PC-3 (cell line): ENCODE results near the gene ATP5IF1. TPM values are rescaled to one million over a fixed set of nuclear protein-coding genes. Genes with fewer than 3 reads are reported as not detected.

Experiments
- ATAC-seq: fragments of 200-7000 bp; cut with Tn5 transposase; 2 replicates; pipeline ENCODE4 v1.9.1; 2020; ENCODE audit warnings: mild to moderate bottlenecking, moderate library complexity
- BruUV-seq: library from RNA; stranded (reverse); fragments of 400-500 nt; replicated peaks from 2 replicates; lab custom pipeline; 2021; lab: Mats Ljungman, UMichigan
- CTCF ChIA-PET: fragments of 300-600 bp; sonication (Branson Sonifier 250); formaldehyde crosslinking; loops from one replicate; lab custom pipeline; 2022; ENCODE audit warnings: antibody characterized with exemption; lab: Charles Lee
- POLR2A ChIA-PET: fragments of 300-600 bp; sonication (Branson Sonifier 250); formaldehyde crosslinking; loops from one replicate; lab custom pipeline; 2022; ENCODE audit warnings: antibody characterized with exemption; ENCODE audit not compliant: unreplicated experiment; lab: Charles Lee
- DNase-seq: peaks from one replicate; pipeline ENCODE4 v3.0.0-alpha.2; 2015
- H2AFZ ChIP-seq: fragments of 300-600 bp; sonication (generic); 2 replicates; pipeline ENCODE4 v1.6.0; 2016; ENCODE audit warnings: antibody characterized with exemption, low read length
- H3F3A ChIP-seq: fragments of 300-600 bp; sonication (generic); one replicate; pipeline ENCODE4 v1.6.0; 2017; ENCODE audit warnings: antibody characterized with exemption, low read length, control low read depth, mild to moderate bottlenecking; ENCODE audit not compliant: unreplicated experiment
- H3K27ac ChIP-seq: fragments of 300-600 bp; sonication (generic); 2 replicates; pipeline ENCODE4 v1.5.1; 2016; ENCODE audit warnings: mild to moderate bottlenecking, low read length
- H3K27me3 ChIP-seq: fragments of 300-600 bp; sonication (generic); 2 replicates; pipeline ENCODE4 v1.6.1; 2016; ENCODE audit warnings: low read length, mixed read lengths
- H3K36me3 ChIP-seq: fragments of 300-600 bp; sonication (generic); 2 replicates; pipeline ENCODE4 v1.6.1; 2016; ENCODE audit warnings: low read depth, mixed run types, low read length, mixed read lengths
- H3K4me1 ChIP-seq: fragments of 300-600 bp; sonication (generic); 2 replicates; pipeline ENCODE4 v1.5.1; 2016; ENCODE audit warnings: low read length; ENCODE audit not compliant: insufficient read depth
- H3K4me2 ChIP-seq: fragments of 300-600 bp; sonication (generic); 2 replicates; pipeline ENCODE4 v1.6.0; 2016; ENCODE audit warnings: low read length
- H3K4me3 ChIP-seq: fragments of 300-600 bp; sonication (generic); 2 replicates; pipeline ENCODE4 v1.5.1; 2016; ENCODE audit warnings: mild to moderate bottlenecking, low read length, mixed read lengths
- H3K79me2 ChIP-seq: fragments of 300-600 bp; sonication (generic); 2 replicates; pipeline ENCODE4 v1.6.1; 2017; ENCODE audit warnings: low read length, mixed read lengths
- H3K9ac ChIP-seq: fragments of 300-600 bp; sonication (generic); 2 replicates; pipeline ENCODE4 v1.6.0; 2016; ENCODE audit warnings: mild to moderate bottlenecking, low read length
- H3K9me2 ChIP-seq: fragments of 300-600 bp; sonication (generic); replicated peaks from 2 replicates; pipeline ENCODE4 v1.6.1; 2016; ENCODE audit warnings: mixed run types, low read length, mixed read lengths
- H3K9me3 ChIP-seq: fragments of 300-600 bp; sonication (generic); 2 replicates; pipeline ENCODE4 v1.6.1; 2016; ENCODE audit warnings: low read length, mixed read lengths
- H4K20me1 ChIP-seq: fragments of 300-600 bp; sonication (generic); 2 replicates; pipeline ENCODE4 v1.6.1; 2016; ENCODE audit warnings: low read length, mixed read lengths
- EZH2 ChIP-seq: fragments of 300-600 bp; sonication (generic); IDR thresholded peaks from one replicate; pipeline ENCODE4 v1.6.1; 2017; ENCODE audit warnings: antibody characterized with exemption, mild to moderate bottlenecking, low read length; ENCODE audit not compliant: unreplicated experiment
- EZH2phosphoT487 ChIP-seq: fragments of 300-600 bp; sonication (generic); IDR thresholded peaks from 2 replicates; pipeline ENCODE4 v1.6.1; 2018; ENCODE audit warnings: mild to moderate bottlenecking, antibody characterized with exemption, low read length, borderline replicate concordance
- intact Hi-C: fragments of 100-400 bp; cut with micrococcal nuclease; formaldehyde crosslinking; loops from 2 replicates; pipeline ENCODE4 v1.9.0; 2023
- total RNA-seq: library from RNA; depleted of rRNA; stranded (reverse); fragments of >200 nt; gene quantifications from 2 replicates; pipeline ENCODE4 v1.2.3, GENCODE V29; 2014
- TF ChIP-seq, protein P1 (sequence below): fragments of 300-600 bp; sonication (generic); conservative IDR thresholded peaks from 2 replicates; pipeline ENCODE4 v1.5.1; 2017; ENCODE audit warnings: antibody characterized with exemption, low read depth, mild to moderate bottlenecking, low read length

The ATP5IF1 gene
- total RNA-seq, 1 experiment from 2014 or later: 364 TPM

DNA sequence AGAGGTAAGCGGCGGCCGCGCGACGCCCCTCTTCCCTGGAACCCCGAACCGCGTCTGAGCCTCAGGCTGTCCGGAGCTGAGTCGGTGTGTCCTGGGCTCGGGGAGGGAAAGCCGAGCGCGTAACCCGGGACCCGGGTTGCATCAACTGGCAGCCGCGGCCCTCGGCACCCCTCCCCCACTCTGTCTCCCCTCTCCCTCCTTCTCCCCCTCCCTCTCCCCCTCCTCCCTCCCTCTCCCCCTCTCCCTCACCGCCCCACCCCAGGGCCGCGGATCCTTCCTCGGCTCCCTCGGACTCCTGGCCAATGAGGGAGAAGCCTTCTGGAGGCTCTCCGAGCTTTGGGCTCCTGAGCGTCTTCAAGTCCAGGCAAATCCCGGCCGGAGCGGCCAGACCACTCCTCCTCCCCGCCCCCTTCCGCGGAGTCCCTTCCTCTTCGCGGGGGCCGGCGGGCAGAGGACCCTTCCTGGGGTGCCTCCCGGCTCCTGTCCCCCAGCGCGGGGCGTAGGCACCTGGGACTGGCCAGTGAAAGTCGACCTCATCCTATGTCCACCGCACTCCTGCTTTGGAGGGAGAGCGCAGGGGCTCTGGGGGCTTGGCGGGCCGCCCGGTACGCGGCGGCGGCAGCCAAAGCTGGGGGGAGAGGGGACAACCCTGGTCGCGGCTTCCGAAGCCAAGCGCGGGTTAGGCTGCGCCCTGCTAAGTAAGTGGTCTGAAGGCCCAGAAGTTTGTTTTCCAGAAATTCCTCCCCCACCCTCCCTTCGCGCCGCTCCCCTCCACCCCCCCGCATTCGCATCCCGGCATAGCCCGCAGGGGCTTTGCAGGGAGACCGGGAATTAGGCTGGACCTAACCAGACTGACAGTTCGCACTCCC is 24.2 kb downstream of the ATP5IF1 start:
- intact Hi-C loops: loop anchor here (1.0 kb wide), 1 partner anchor 11 kb away; no protein-coding TSS in a partner anchor
- ATAC-seq (peak; percentile 52), DNase-seq (peak; percentile 63)
- Histone ChIP-seq H3K4me3 (peak overlapping the region; percentile 100), H3K4me2 (peak overlapping the region; percentile 95), H3K27me3 (no peaks in the 10 kb centered on the region), H3K27ac (no peak overlapping the region), H4K20me1 (peaks cover 8% of the 10 kb centered on the region), H3K9me3 (no peaks in the 10 kb centered on the region), H2AFZ (peak overlapping the region; percentile 81), H3K79me2 (peaks cover 51% of the 10 kb centered on the region), H3K36me3 (no peaks in the 10 kb centered on the region), H3K9ac (peak overlapping the region; percentile 72), H3K9me2 (no peaks in the 10 kb centered on the region), H3F3A (no peaks in the 10 kb centered on the region), H3K4me1 (peaks cover 17% of the 10 kb centered on the region)
- TF ChIP-seq, protein P1, sequence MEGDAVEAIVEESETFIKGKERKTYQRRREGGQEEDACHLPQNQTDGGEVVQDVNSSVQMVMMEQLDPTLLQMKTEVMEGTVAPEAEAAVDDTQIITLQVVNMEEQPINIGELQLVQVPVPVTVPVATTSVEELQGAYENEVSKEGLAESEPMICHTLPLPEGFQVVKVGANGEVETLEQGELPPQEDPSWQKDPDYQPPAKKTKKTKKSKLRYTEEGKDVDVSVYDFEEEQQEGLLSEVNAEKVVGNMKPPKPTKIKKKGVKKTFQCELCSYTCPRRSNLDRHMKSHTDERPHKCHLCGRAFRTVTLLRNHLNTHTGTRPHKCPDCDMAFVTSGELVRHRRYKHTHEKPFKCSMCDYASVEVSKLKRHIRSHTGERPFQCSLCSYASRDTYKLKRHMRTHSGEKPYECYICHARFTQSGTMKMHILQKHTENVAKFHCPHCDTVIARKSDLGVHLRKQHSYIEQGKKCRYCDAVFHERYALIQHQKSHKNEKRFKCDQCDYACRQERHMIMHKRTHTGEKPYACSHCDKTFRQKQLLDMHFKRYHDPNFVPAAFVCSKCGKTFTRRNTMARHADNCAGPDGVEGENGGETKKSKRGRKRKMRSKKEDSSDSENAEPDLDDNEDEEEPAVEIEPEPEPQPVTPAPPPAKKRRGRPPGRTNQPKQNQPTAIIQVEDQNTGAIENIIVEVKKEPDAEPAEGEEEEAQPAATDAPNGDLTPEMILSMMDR: no peak
- no peak for TF ChIP-seq EZH2
- no peak for TF ChIP-seq EZH2phosphoT487
- ChIA-PET CTCF (no interaction called here), POLR2A (interaction anchor here (0.9 kb wide), 1 partner anchor 11 kb away, joined by 6 read pairs; no protein-coding TSS in a partner anchor)
- BruUV-seq: no TSS peak

DNA sequence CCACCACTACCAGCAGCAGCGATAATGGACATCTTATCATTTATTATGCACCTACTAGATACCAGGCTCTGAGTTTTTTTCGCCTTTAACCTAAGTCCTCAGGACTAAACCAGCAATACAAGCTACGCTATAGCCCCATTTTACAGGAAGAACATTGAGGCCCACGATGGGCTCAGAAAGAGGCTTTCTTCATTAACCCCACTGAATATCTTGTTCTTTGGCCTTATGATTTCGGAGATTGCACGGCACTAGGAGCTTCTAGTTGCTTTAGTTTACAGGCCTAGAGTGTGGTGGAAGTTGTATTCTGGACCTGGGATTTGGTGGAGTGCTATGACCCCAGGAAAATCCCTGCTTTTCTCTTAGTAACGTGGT is 24.9 kb downstream of the ATP5IF1 start:
- ChIA-PET POLR2A (no interaction called here), CTCF (no interaction called here)
- no peak overlapping the region for H3K27ac ChIP-seq
- H4K20me1 ChIP-seq: peaks cover 8% of the 10 kb centered on the region
- intact Hi-C loops: no loop called here
- BruUV-seq: no TSS peak
- DNase-seq: no peak
- no peaks in the 10 kb centered on the region for H3K36me3 ChIP-seq
- ATAC-seq: no peak
- no peak overlapping the region for H3K9ac ChIP-seq
- no peaks in the 10 kb centered on the region for H3K9me3 ChIP-seq
- TF ChIP-seq, protein P1: no peak
- TF ChIP-seq EZH2 (no peak), EZH2phosphoT487 (no peak)
- no peaks in the 10 kb centered on the region for H3F3A ChIP-seq
- H3K4me1 ChIP-seq: peaks cover 17% of the 10 kb centered on the region
- H3K4me2 ChIP-seq: peak overlapping the region; percentile 95
- H3K79me2 ChIP-seq: peaks cover 55% of the 10 kb centered on the region
- H3K27me3 ChIP-seq: no peaks in the 10 kb centered on the region
- H2AFZ ChIP-seq: no peak overlapping the region
- no peaks in the 10 kb centered on the region for H3K9me2 ChIP-seq
- H3K4me3 ChIP-seq: peak overlapping the region; percentile 100

DNA sequence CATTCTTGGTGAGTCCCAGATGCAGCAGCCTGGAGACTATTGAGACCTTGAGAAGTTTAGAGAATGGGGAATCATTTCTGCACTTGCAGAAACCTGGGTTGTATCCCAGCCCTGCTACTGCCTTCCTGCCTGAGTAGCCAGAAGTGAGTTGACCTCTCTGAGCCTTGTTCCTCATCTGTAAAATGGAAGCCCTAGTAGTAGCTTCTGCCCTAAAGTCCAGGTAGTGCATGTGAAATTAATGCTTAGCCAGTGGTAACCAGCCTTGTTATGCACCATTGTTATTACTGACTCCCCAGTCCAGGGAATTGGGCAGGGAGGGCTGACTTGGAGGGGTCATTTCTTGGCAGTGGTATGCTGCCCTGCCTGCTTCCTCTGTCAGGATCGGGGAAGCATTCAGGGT is 29.0 kb downstream of the ATP5IF1 start:
- TF ChIP-seq, protein P1: no peak
- TF ChIP-seq EZH2phosphoT487: no peak
- TF ChIP-seq EZH2: no peak
- ChIA-PET POLR2A (no interaction called here), CTCF (no interaction called here)
- H3K36me3 ChIP-seq: no peaks in the 10 kb centered on the region
- no peaks in the 10 kb centered on the region for H3K9me2 ChIP-seq
- no peaks in the 10 kb centered on the region for H3K9me3 ChIP-seq
- peaks cover 12% of the 10 kb centered on the region for H4K20me1 ChIP-seq
- DNase-seq (no peak), ATAC-seq (no peak)
- BruUV-seq: no TSS peak
- no peak overlapping the region for H3K4me2 ChIP-seq
- intact Hi-C loops: no loop called here
- no peak overlapping the region for H3K27ac ChIP-seq
- H3K79me2 ChIP-seq: peaks cover 72% of the 10 kb centered on the region
- no peak overlapping the region for H2AFZ ChIP-seq
- H3K4me1 ChIP-seq: peaks cover 8% of the 10 kb centered on the region; the same call in 1 of the 2 replicates
- H3F3A ChIP-seq: no peaks in the 10 kb centered on the region
- H3K27me3 ChIP-seq: no peaks in the 10 kb centered on the region
- H3K4me3 ChIP-seq: no peak overlapping the region
- no peak overlapping the region for H3K9ac ChIP-seq
